Natural killer cell treated with Interleukin-12 subunit alpha and Interleukin-12 subunit beta and Interleukin-15 and Interleukin-18, amount 100 ng/mL, for 72 hours (primary cell): Measurements from ENCODE around the gene ABCA5. TPM values are rescaled to one million over a fixed set of nuclear protein-coding genes. Genes with fewer than 3 reads are reported as not detected.
"Not testable (repeated sequence)": the region's sequence is repeated elsewhere in the genome, so short reads cannot be mapped to it uniquely, and the experiment has no call there.

Source experiments
- ATAC-seq, 2 donors: fragments of 150-1000 bp; cut with Tn5 transposase in 1 of 2; sonication (Bioruptor Pico), chemical (Tn5 transposase) in 1 of 2; 2 replicates each; pipeline ENCODE4 v1.10.0; 2021
- DNase-seq: peaks from one replicate; pipeline ENCODE4 v3.0.0; 2022; ENCODE audit warnings: low spot score
- H3K27ac Mint-ChIP-seq, 2 donors: 1 replicate in 1 of 2; 2 replicates in 1 of 2; pipeline ENCODE4 v1.8.0; 2022; ENCODE audit warnings: mixed read lengths in 2 of 2, mild to moderate bottlenecking in 1 of 2, moderate library complexity in 1 of 2
- H3K27me3 Mint-ChIP-seq, 2 donors: 1 replicate in 1 of 2; 2 replicates in 1 of 2; pipeline ENCODE4 v1.8.0; 2022; ENCODE audit warnings: mixed read lengths in 2 of 2
- H3K36me3 Mint-ChIP-seq: one replicate; pipeline ENCODE4 v1.8.0; 2022; ENCODE audit warnings: mixed read lengths
- H3K4me1 Mint-ChIP-seq, 2 donors: 1 replicate in 1 of 2; 2 replicates in 1 of 2; pipeline ENCODE4 v1.8.0; 2022; ENCODE audit warnings: low read depth in 2 of 2, mixed read lengths in 2 of 2, mild to moderate bottlenecking in 1 of 2
- H3K4me3 Mint-ChIP-seq: one replicate; pipeline ENCODE4 v1.8.0; 2022; ENCODE audit warnings: mixed read lengths
- H3K9me3 Mint-ChIP-seq: 2 replicates; pipeline ENCODE4 v1.8.0; 2022; ENCODE audit warnings: mixed read lengths
- total RNA-seq, 2 donors: library from RNA; stranded (reverse); gene quantifications; one replicate each; pipeline ENCODE4 v1.2.3, GENCODE V29; 2022

The ABCA5 gene
- total RNA-seq, 2 donors from 2014 or later: 22.9 to 61.4 TPM

- no peak overlapping the region for H3K27ac Mint-ChIP-seq
- no peaks in the 10 kb centered on the region for H3K9me3 Mint-ChIP-seq
- H3K4me1 Mint-ChIP-seq: peaks cover 6% of the 10 kb centered on the region in 2 donors
- no peaks in the 10 kb centered on the region for H3K36me3 Mint-ChIP-seq
- no peak overlapping the region for H3K4me3 Mint-ChIP-seq
- H3K27me3 Mint-ChIP-seq: no peaks in the 10 kb centered on the region
- DNase-seq (no peak), ATAC-seq (no peak)
Measured at GRCh38 chr17:69314246-69315065, 12.5 kb downstream of the ABCA5 start.

- Mint-ChIP-seq H3K36me3 (no peaks in the 10 kb centered on the region), H3K27me3 (no peaks in the 10 kb centered on the region)
Measured at GRCh38 chr17:69305177-69305576, 21.8 kb downstream of the ABCA5 start.

GRCh38 chr17:69302682-69303081, 24.3 kb downstream of the ABCA5 start:
- DNase-seq (no peak), ATAC-seq (no peak)
- Mint-ChIP-seq H3K36me3 (peaks cover 9% of the 10 kb centered on the region), H3K4me1 (peaks cover 0 to 7% of the 10 kb centered on the region in 2 donors), H3K9me3 (peaks cover under 1% of the 10 kb centered on the region), H3K4me3 (no peak overlapping the region), H3K27ac (no peak overlapping the region), H3K27me3 (no peaks in the 10 kb centered on the region)

More at GRCh38 chr17:69305177-69305576, 21.8 kb downstream of the ABCA5 start:
- DNase-seq: no peak
- ATAC-seq: no peak
- H3K27ac Mint-ChIP-seq: no peak overlapping the region
- no peak overlapping the region for H3K4me3 Mint-ChIP-seq
- H3K4me1 Mint-ChIP-seq: no peaks in the 10 kb centered on the region
- H3K9me3 Mint-ChIP-seq: no peaks in the 10 kb centered on the region

- Mint-ChIP-seq H3K9me3 (peaks cover 2% of the 10 kb centered on the region), H3K4me1 (peaks cover 0 to 7% of the 10 kb centered on the region in 2 donors), H3K27ac (no peak overlapping the region), H3K4me3 (no peak overlapping the region), H3K36me3 (peaks cover 16% of the 10 kb centered on the region), H3K27me3 (no peaks in the 10 kb centered on the region)
- ATAC-seq (no peak), DNase-seq (no peak)
Measured at GRCh38 chr17:69300222-69300621, 26.7 kb downstream of the ABCA5 start.

GRCh38 chr17:69298120-69298722, 28.7 kb downstream of the ABCA5 start:
- H3K27me3 Mint-ChIP-seq, H3K9me3 Mint-ChIP-seq, DNase-seq, ATAC-seq, H3K27ac Mint-ChIP-seq, H3K4me1 Mint-ChIP-seq, H3K4me3 Mint-ChIP-seq: not testable (repeated sequence)
- peaks cover 16% of the 10 kb centered on the region for H3K36me3 Mint-ChIP-seq

GRCh38 chr17:69287168-69287567, 39.8 kb downstream of the ABCA5 start:
- Mint-ChIP-seq H3K36me3 (peaks cover 23% of the 10 kb centered on the region), H3K9me3 (no peaks in the 10 kb centered on the region), H3K4me1 (peaks cover 0 to 2% of the 10 kb centered on the region in 2 donors), H3K27ac (no peak overlapping the region), H3K4me3 (no peak overlapping the region), H3K27me3 (no peaks in the 10 kb centered on the region)
- no peak for ATAC-seq
- DNase-seq: no peak

GRCh38 chr17:69286257-69286656, 40.7 kb downstream of the ABCA5 start:
- Mint-ChIP-seq H3K27ac (no peak overlapping the region), H3K36me3 (peaks cover 29% of the 10 kb centered on the region), H3K27me3 (no peaks in the 10 kb centered on the region), H3K9me3 (no peaks in the 10 kb centered on the region), H3K4me1 (peaks cover 5 to 7% of the 10 kb centered on the region in 2 donors), H3K4me3 (no peak overlapping the region)
- DNase-seq: no peak
- no peak for ATAC-seq

- no peaks in the 10 kb centered on the region for H3K9me3 Mint-ChIP-seq
- H3K4me1 Mint-ChIP-seq: peaks cover 5 to 7% of the 10 kb centered on the region in 2 donors
- peaks cover 29% of the 10 kb centered on the region for H3K36me3 Mint-ChIP-seq
- H3K4me3 Mint-ChIP-seq: no peak overlapping the region
- H3K27me3 Mint-ChIP-seq: no peaks in the 10 kb centered on the region
- no peak for ATAC-seq
- H3K27ac Mint-ChIP-seq: no peak overlapping the region
- no peak for DNase-seq
Measured at GRCh38 chr17:69284646-69285045, 42.3 kb downstream of the ABCA5 start.

GRCh38 chr17:69282002-69282401, 44.9 kb downstream of the ABCA5 start:
- H3K4me3 Mint-ChIP-seq: no peak overlapping the region
- no peaks in the 10 kb centered on the region for H3K27me3 Mint-ChIP-seq
- ATAC-seq (no peak), DNase-seq (no peak)
- H3K27ac Mint-ChIP-seq: no peak overlapping the region
- H3K9me3 Mint-ChIP-seq: no peaks in the 10 kb centered on the region
- H3K36me3 Mint-ChIP-seq: peaks cover 23% of the 10 kb centered on the region
- H3K4me1 Mint-ChIP-seq: peaks cover 5 to 7% of the 10 kb centered on the region in 2 donors

- H3K4me1 Mint-ChIP-seq, H3K27ac Mint-ChIP-seq, H3K36me3 Mint-ChIP-seq: not testable (repeated sequence)
Measured at GRCh38 chr17:69276279-69276678, 50.7 kb downstream of the ABCA5 start.

GRCh38 chr17:69275751-69276150, 51.2 kb downstream of the ABCA5 start:
- no peak overlapping the region for H3K27ac Mint-ChIP-seq
- ATAC-seq (no peak), DNase-seq (no peak)
- no peak overlapping the region for H3K4me3 Mint-ChIP-seq
- no peaks in the 10 kb centered on the region for H3K27me3 Mint-ChIP-seq
- no peaks in the 10 kb centered on the region for H3K4me1 Mint-ChIP-seq
- no peaks in the 10 kb centered on the region for H3K9me3 Mint-ChIP-seq
- H3K36me3 Mint-ChIP-seq: no peaks in the 10 kb centered on the region

More at GRCh38 chr17:69276279-69276678, 50.7 kb downstream of the ABCA5 start:
- not testable (repeated sequence) for H3K4me3 Mint-ChIP-seq, H3K27me3 Mint-ChIP-seq, ATAC-seq, DNase-seq, H3K9me3 Mint-ChIP-seq

- no peaks in the 10 kb centered on the region for H3K36me3 Mint-ChIP-seq
- no peaks in the 10 kb centered on the region for H3K4me1 Mint-ChIP-seq
- no peak for ATAC-seq
- H3K27me3 Mint-ChIP-seq: no peaks in the 10 kb centered on the region
- no peak for DNase-seq
- no peak overlapping the region for H3K27ac Mint-ChIP-seq
- no peaks in the 10 kb centered on the region for H3K9me3 Mint-ChIP-seq
- H3K4me3 Mint-ChIP-seq: no peak overlapping the region
Measured at GRCh38 chr17:69271023-69271422, 55.9 kb downstream of the ABCA5 start.

GRCh38 chr17:69269131-69269998, 57.6 kb downstream of the ABCA5 start:
- Mint-ChIP-seq H3K9me3 (no peaks in the 10 kb centered on the region), H3K27ac (no peak overlapping the region), H3K36me3 (peaks cover under 1% of the 10 kb centered on the region), H3K4me1 (no peaks in the 10 kb centered on the region), H3K4me3 (no peak overlapping the region), H3K27me3 (no peaks in the 10 kb centered on the region)
- no peak for ATAC-seq
- DNase-seq: no peak
